Measurements from ENCODE around the gene NSG2.

Gene NSG2

DNA sequence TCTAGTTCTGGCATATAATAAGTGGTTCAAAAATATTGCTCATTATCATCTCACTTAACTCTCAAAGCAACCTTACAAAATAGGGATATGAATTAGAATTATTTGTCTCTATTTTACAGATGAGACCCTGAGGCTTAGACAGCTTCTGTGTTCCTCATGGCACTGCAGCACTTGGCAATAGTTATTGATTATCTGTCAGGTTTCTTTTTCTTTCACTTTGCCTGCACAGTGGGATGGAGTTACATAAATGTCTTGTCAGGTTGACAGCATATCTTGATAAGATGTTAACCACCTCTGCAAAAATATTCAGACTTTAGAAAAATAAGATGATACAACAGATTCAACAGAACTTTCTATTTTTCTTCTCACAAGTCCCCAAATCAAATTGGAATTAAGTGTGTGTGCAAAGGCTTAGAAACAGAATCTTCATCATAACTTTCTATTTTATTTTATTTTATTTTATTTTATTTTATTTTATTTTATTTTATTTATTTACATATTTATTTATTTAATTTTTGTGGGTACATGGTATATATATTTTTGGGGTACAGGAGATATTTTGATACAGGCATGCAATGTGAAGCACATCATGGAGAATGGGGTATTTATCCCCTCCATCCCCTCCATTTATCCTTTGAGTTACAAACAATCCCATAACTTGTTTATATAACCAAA is 17.7 kb downstream of the NSG2 start:
- no peak for DNase-seq (ENCODE audit: low read depth)

DNA sequence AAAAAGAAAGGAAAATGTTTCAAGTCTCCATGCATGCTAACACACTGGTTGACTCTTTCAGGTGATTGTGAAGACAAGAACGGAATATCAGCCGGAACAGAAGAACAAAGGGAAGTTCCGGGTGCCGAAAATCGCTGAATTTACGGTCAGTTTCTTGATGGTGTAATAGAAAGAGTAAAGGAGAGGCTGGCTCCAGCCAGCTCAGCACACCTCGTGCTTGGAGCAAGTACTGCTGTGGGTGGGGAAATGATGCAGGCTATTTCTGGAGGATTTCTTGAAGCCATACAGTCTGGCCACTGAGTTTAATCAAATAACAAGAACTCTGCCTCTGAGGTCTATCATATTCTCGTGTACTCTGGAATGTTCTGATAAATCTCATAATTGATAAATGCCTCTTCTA is 18.7 kb downstream of the NSG2 start:
- DNase-seq (ENCODE audit: low read depth) = no peak

DNA sequence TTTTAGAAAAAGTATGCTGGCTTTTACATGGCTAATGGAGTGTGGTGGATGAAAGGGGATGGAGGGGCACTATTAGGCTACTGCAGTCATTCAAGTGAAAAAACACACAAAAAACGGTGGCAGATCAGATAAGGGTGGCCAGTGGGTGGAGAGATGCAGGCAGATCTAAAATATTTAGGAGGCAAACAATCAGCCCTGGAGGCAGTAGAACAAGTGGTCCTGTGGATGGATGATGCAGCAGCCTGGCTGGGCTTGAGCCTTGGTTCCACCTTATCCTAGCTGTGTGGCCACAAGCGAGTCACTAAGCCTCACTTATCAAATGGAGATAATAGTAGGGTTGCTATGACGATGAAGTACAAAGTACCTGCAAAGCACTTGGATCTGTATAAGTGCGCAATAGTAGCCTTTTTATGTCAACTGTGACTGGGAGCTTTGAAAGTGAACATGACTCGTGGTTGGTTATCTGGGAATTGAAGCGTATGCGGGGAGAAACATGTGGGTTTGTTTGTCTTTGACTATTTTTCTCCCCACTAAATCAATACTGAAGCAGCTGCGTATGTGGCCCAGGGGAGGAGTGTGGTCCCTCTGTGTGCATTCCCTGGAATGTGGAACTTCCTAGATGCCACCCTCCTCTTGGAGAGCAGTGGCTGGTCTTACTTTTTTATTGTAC is 20.2 kb downstream of the NSG2 start:
- DNase-seq (ENCODE audit: low read depth) = no peak

DNA sequence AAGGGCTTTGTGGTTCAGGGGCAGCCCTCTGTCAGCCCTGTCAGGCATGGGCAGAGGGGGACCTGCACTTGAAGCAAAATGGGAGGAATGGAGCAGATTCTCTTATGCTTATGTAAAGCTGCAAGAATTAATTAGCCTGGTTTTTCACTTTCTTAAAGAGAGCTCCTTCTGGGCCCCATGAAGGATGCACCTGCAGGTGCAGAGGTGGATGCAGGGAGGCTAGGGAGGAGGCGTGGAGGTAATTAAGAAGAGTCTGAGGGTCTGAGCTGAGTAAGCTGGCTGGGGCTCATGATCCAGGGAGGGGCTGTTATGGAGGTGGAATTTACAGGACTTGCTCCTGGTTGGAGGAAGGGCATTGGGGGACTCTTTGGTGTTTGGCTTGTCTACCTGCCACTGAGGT is 22.0 kb downstream of the NSG2 start:
- no peak for DNase-seq (ENCODE audit: low read depth)

DNA sequence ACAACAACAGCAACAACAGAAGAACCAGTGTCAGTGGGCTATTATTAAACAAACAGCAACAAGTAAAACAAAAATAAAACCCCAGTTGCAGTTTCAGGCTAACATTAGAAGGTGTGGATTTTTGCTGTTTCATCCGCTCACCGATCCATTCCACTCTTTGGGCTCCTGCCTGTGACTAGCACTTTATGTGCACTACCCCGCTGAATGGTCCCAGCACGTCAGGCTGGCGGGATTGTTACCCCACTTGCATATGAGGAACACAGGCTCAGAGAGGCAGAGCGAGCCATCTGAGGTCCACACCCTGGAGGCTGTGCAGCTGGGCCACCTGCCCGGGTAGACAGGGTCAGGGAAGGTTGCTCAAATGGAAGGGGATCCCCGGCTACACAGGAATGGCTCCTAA is 26.0 kb downstream of the NSG2 start:
- DNase-seq (ENCODE audit: low read depth) = no peak

DNA sequence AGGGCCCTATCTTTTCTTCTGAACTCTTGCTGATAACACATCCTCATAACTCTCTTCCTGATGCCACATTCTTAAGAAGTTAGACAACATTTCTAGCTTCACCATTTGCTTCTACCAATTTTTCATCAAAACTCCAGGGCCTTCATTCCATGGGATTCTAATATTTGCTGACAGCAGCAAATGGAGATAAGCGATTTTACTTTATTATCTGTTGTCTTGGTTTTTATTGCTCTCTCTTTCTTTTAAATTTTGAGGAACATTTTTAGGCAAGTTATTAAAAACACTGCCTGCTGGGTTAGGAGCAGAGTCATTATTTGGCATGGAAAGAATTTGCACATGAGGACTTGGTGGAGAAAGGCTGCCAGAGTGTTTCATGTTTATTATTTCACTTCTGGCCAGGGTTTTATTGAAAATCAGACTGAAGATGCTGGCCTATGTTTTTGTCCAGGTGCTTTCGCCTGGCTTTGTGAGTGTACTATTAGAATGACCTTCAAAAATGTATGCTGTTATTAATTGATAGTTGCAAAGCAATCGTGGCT is 27.7 kb downstream of the NSG2 start:
- no peak for DNase-seq (ENCODE audit: low read depth)

DNA sequence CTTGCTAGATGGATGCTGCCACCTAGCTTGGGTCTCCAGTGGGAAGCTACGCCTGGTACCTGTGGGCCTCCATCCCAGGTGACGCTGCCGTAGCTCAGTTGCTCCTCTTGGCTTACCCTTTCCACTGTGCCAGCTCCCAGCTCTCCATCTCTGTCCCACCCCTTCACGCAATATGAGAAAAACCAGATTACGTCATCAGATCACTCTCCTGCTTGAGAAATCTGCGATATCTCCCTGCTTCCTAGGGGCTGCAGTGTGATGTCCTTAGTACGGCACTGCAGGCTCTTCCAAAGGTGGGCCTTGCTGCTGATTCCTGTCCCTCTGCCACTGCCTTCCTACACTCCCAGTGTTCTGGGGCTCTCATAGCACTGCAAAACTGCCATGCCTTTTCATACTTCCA is 28.9 kb downstream of the NSG2 start:
- no peak for DNase-seq (ENCODE audit: low read depth)

DNA sequence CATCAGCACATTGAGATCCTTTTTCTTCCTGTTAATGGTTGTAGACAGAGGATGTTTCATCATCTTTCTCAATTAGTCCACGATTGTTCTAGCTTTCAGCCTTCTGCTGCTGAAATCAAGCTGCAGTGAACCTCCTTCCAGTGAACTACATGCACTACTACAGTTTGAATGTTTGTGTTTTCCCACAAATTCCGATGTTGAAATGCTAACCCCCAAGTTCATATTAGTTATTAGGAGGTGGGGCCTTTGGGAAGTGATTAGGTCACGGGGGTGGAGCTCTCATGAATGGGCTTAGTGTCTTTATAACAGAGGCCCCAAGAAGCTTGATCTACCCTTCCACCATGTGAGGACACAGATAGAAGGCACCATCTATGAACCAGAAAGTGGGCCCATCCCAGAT is 32.9 kb downstream of the NSG2 start:
- peak; percentile 0 for DNase-seq (ENCODE audit: low read depth)

DNA sequence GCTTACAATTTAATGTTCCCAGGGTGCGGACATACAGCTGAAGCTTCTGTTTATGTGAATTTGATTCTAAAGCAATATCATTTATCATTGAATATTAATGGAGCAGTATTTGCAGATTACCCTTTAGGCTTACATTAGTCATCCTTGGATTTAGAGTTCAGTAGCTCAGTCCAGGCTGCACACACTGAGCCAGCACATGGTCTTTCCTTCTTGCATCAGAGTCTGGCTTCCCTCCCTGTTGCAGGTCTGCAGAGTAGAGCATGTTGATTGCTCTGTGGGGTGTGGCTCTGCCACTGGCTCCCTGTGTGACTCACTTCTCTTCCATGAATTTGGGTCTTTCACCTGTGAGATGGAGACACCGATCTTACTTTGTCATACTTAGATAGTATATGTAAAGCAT is 36.8 kb downstream of the NSG2 start:
- DNase-seq (ENCODE audit: low read depth) = no peak

DNA sequence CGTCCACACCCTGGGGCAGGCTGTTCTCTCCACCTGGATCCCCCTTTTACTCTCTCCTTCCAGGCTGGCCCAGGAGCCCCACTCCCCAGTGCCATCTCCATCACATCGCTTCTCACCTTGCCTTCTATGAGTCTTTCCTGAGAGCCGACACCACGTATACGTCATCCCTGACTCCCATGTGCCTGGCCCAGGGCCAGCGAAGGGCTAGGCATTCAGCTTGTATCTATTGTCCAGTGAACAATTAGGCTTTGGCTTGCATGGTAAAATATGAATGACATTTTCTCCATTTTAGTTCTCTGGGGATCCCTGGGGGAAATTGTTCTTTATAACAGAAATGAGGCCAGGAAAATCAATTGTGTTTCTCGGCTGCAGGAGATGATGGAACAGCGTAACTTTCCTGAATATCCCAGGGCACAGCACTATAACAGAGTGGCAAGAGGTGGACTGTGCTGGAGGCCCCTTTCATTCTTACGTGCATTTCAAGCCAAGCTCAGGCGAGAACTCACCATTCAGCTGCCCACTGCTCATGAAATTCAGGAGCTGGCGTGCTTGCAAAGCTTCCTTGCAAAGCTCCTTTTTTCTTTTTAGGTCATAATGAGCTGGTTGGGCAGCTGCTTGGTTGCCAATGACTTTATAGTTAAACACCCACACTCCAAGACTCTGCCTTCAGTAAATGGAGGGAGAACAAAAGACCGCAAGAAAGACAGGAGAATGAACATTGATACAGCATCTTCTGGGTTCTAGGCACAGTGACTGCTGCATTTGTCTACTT is 37.7 kb downstream of the NSG2 start:
- no peak for DNase-seq (ENCODE audit: low read depth)

DNA sequence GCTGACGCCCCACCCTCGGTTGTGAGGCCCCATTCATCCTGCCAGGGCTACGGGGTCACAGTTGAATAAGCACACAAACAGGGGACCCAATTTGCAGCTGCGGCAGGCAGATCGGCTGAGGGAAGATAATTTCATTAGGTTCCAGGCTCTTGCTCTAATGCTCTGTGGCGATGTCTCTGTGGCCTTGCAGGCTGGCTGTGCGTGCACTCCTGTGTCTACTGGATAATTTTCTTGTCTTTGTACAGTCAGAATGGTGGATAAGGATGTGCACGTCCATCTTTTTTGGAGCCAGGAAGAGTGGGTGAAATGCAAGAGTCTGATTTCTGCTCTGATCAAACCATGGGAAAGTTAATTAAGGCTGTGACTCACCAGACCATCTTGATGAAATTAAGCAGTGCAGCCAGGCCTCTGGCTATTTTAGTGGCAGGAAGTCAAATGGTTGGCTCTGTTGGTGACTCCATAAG is 39.2 kb downstream of the NSG2 start:
- no peak for DNase-seq (ENCODE audit: low read depth)

DNA sequence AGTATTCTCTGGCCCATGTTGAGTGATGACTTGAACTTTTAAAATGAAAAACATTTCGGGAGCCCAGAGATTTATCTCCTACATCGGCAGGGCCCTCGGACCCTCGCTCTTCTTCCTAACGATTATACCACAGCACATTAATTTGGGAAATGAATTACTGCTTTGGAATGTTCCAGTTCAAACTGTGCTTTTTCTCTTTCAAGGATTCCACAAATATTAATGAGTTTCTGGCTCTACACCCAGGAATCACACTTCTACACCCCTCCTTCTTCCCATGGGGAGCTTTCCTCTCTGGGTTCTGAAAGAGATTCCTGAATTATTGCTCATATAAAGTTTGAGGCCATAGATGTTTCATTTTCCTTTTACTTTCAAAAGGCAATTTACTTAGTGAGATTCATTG is 41.2 kb downstream of the NSG2 start:
- no peak for DNase-seq (ENCODE audit: low read depth)

DNA sequence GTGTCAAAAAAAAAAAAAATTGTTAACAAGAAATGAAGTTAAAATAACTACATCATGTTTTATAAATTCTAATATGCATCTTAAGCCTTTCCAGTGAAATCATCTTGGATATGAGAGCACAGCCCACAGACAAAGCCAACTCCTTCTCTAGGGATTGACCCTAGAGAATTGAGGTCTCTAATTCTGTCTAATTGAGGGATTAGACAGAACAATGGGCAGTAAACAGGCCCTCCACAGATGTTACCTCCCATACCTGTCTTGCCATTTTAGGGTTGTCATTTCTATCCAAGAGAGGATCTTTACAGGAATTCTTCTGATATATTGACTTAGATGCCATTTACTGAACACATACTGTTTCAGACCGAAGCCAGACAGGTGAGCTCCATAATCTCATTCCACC is 42.3 kb downstream of the NSG2 start:
- DNase-seq (ENCODE audit: low read depth) = no peak

DNA sequence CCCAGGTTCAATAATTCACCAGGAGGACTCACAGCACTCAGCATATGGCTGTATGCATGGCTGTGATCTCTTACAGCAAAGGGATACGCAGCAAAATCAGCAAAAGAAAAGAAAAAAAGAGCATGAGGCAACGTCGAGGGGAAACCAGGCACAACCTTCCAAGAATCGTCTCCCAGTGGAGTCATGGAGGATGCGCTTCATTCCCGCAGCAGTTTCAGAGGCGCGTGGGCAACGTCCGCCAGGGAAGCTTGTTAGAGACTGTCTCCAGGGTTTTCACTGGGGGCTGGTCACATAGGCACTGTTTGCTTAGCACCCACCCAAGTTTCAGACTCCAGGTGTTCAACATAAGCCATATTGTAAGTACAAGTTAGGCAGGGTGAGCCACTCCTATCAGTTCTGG is 44.6 kb downstream of the NSG2 start:
- no peak for DNase-seq (ENCODE audit: low read depth)

DNA sequence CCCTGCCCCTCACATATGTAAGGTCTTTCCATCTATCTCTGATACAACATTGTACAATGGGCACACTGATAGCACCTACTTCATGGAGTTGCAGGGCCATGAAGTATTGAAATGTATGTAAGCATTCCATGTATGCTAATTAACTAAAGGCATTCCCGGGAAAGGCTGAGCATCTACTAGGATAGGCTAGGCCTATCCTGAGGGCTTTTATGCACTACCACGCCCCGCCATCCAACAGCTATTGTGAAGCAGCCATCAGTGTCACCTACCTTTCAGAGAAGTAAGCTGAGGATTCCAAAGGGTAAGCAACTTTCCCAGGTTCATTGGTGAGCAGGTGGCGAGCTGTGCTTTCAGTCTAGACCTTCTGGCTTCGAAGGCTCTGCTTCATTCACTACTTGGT is 47.6 kb downstream of the NSG2 start:
- no peak for DNase-seq (ENCODE audit: low read depth)

DNA sequence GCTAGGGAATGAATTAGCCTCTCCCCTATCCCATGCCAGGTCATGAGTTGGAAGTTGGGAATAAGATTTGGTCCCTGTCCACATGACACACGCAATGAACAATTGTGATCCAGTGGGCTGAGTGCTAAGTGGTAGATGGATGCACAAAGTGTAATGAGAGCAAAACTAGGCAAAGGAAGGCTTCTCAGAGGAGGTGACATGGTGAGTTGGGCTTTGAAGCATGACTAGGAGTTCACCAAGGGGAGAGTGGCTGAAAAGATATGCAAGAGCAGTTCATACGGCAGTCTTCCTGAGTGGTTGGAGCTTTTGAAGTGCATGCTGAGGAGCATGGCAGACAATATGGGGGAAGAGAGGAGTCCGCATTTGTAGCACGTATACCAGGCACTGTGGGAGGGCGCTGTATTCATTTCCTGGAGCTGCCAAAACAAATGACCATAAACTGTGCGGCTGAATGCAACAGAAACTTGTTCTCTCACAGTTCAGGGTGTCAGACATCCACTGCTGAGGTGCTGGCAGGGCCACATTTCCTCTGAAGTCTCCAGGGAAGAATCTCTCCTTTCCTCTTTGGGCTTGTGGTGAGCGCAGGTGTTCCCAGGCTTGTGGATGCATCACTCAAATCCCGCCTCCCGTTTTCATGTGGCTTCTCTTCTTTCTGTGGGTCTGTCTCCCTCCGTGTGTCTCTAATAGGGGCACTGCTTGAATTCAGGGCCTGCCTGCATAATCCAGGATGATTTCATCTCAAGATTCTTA is 49.5 kb downstream of the NSG2 start:
- no peak for DNase-seq (ENCODE audit: low read depth)

DNA sequence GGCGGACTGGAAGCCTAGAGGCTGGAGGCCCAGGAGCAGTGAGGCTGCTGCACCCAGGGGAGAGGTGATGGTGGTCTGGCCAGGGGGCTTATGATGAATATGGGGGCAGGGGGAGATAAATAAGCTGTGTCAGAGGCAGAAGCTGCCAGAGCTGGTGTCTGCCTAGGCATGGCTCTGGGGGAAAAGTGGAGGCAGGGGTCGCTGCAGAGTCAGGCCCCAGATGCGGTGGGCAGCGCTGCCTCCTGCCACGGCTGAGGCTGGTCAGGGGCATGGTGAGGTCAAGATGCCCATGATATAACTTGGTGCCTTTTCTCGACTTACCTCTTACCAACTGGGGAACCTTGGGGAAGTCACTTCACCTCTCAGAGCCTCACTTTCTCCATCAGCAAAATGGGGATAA is 51.1 kb downstream of the NSG2 start:
- no peak for DNase-seq (ENCODE audit: low read depth)

DNA sequence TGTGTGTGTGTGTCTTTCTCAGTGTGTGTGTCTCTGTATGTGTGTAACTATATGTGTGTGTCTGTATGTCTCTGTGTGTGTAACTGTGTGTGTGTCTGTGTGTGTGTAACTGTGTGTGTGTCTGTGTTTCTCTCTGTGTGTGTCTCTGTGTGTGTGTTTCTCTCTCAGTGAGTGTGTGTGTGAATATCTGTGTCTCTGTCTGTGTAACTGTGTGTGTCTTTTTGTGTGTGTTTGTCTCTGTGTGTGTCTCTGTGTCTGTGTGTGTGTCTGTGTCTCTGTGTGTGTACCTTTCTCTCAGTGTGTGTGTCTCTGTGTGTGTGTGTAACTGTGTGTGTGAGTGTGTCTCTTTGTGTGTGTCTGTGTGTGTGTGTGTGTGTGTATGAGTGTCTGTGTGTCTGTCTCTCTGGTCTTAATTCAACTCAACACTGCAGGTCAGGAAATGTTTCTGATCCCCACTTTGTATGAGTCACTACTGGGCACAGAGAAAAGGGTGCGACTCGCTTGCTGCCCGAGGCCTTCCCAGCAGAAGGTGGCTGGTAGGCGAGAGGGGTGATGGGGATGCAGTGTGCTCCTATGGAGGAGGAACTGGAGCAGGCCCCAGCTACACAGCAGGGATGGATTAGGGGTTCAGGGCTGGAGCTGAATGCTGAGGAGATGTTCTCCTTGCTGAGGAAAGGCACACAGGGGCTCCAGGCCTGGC is 52.1 kb downstream of the NSG2 start:
- DNase-seq (ENCODE audit: low read depth) = no peak

DNA sequence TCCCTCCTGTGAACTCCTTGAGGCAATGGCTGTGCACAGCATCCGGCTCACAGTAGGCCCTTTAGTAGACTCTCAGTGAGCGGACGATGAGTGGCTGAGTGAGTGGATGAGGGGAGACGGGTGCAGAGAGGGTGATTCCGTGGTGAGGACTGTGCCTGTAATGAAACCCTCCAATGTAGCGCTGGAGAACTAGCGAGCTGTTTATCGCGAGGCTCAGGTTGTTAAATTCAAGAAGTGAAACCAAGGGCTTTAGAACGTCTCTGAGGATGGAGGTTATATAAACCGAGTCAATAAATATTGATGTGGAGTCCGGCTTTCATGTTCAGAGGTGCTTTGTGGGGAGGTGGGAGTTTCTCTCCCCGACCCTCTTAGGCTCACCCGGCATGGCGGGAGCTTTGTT is 53.2 kb downstream of the NSG2 start:
- no peak for DNase-seq (ENCODE audit: low read depth)

DNA sequence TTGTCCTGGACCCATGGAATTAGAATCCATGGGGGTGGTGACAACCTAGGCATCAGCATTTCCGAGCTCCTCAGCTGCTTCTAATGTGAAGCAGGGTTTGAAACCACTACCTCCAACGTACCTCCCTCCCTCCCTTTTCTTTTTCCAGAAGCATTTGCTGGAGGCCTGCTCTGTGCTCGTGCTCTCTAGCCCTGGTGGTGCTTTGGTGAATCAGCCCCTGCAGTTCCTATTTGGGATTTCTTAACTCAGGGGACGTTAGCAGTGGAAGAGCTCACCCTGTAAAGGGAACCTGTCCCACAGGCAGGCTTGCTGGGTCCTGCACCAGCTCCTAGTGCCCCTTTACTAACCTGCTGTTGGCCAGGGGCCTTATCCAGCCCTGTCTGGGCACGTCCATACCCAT is 55.0 kb downstream of the NSG2 start:
- no peak for DNase-seq (ENCODE audit: low read depth)

DNA sequence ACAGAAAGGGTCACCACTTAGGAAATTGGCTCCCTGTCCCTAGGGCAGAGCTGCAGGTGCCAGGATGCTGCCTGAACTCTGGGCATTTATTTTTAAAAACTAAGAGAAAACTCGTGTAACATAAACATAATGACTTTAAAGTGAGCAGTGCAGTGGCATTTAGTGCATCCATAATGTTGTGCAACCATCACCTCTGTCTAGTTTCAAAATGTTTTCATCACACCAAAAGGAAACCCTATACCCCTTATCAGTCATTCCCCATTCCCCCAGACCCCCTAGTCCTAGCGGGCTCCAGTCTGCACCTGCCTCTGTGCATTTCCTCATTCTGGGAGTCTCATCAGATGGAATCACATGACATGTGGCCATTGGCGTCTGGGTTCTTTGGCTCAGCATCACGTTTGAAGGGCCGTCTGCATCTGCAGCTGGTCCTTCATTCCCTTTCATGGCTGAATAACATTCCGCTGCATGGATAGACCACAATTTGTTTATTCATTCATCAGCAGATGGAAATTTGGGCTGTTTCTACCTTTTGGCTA is 55.8 kb downstream of the NSG2 start:
- no peak for DNase-seq (ENCODE audit: low read depth)

Measured in amniotic epithelial cell (primary cell).